Measurements from ENCODE around the gene ANAPC1. TPM values are rescaled to one million over a fixed set of nuclear protein-coding genes. Genes with fewer than 3 reads are reported as not detected.

The ANAPC1 gene
- total RNA-seq, 6 donors from 2014 or later = 26.8 to 47.1 (median 36.4) TPM

DNA sequence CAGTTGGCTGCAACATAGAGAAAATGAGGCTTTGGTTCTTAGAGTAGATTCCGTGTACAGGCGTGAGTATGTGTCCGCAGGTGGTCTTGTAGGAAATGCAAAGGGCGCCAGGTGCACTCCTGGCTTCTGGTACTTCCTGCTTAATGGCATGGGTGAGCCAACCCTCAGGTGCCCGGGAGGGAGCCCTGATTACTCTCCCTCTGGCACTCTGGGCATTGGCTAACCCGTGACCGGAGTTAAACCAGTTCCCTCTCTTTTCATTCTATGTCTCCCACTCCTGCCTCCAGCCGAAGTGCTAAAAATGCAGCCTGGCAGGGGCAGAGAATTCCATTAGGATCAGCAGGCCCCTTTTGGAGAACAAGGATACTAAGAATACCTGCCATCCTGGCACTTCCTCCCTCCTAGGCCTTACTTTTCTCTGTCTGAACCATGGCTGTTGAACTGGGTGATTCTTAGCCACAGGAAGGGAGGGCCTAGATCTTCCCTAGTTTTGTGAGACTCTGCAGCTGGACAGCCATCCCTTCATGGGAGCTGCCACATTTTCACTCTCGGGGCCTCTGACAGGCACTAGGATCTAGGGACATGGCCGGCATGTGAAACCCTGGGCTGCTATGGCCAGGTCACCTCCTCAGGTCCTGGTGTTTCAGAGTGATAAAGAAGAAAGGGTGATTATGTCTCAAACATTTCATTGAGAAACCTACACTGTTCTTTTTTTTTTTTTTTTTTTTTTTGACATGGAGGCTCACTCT lies 20.9 kb upstream of the ANAPC1 start:
- Histone ChIP-seq H3K4me1 (peaks cover 24 to 61% (median 50%) of the 10 kb centered on the region in 4 donors), H3K36me3 (no peaks in the 10 kb centered on the region), H3K27ac (peak overlapping the region; percentile 51 to 69 (median 62)), H3K4me3 (no peak overlapping the region), H3K27me3 (no peaks in the 10 kb centered on the region), H3K9me3 (no peaks in the 10 kb centered on the region)
- ATAC-seq (ENCODE audit: low FRiP score in 2 of 2) (peak in 1 of 2 donors; percentile 32), DNase-seq (peak in 1 of 2 donors; percentile 40)
- WGBS, 2 donors = 90 to 91% methylated on average over 10 of the region's 10 CpGs
- TF ChIP-seq POLR2A (IDR thresholded peaks at IDR 0.05) (no peak), EP300 (IDR thresholded peaks at IDR 0.05) (no peak), POLR2AphosphoS5 (IDR thresholded peaks at IDR 0.05) (no peak)
- TF ChIP-seq, protein P1, sequence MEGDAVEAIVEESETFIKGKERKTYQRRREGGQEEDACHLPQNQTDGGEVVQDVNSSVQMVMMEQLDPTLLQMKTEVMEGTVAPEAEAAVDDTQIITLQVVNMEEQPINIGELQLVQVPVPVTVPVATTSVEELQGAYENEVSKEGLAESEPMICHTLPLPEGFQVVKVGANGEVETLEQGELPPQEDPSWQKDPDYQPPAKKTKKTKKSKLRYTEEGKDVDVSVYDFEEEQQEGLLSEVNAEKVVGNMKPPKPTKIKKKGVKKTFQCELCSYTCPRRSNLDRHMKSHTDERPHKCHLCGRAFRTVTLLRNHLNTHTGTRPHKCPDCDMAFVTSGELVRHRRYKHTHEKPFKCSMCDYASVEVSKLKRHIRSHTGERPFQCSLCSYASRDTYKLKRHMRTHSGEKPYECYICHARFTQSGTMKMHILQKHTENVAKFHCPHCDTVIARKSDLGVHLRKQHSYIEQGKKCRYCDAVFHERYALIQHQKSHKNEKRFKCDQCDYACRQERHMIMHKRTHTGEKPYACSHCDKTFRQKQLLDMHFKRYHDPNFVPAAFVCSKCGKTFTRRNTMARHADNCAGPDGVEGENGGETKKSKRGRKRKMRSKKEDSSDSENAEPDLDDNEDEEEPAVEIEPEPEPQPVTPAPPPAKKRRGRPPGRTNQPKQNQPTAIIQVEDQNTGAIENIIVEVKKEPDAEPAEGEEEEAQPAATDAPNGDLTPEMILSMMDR (IDR thresholded peaks at IDR 0.05) = no peak

DNA sequence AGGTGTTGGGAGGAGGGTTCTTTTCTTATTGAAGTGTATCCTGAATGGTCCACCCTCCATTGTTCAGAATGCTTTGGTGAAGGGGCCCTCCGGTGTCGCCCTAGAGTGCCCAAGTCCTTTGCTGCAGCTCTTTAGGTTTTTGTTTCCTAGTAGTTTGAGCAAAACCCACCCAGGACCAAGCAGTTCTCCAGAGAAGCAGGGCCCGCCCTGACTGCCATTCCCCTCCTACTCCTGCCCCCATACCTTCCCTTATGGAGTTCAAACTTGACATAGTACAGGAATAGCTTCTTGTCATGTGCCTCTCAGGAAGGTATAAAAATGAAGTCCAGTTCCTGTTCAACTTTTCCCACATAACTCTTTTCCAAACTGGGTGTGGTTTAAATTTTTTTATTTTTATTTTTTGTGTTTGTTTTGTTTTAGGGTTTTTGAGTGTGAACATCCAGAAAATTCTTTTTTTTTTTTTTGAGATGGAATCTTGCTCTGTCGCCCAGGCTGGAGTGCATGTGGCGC lies 20.0 kb upstream of the ANAPC1 start:
- Histone ChIP-seq H3K36me3 (no peaks in the 10 kb centered on the region), H3K9me3 (no peaks in the 10 kb centered on the region), H3K4me3 (no peak overlapping the region), H3K27ac (peak overlapping the region in 2 of 4 donors; percentile 68 to 69), H3K4me1 (peaks cover 26 to 59% (median 51%) of the 10 kb centered on the region in 4 donors), H3K27me3 (no peaks in the 10 kb centered on the region)
- no peak for DNase-seq
- WGBS, 2 donors = 84 to 90% methylated on average over 5 of the region's 5 CpGs
- TF ChIP-seq, protein P1 (IDR thresholded peaks at IDR 0.05) = no peak
- TF ChIP-seq POLR2AphosphoS5 (IDR thresholded peaks at IDR 0.05) = no peak
- TF ChIP-seq POLR2A (IDR thresholded peaks at IDR 0.05) = no peak
- no peak for TF ChIP-seq EP300 (IDR thresholded peaks at IDR 0.05)
- no peak for ATAC-seq (ENCODE audit: low FRiP score in 2 of 2)

DNA sequence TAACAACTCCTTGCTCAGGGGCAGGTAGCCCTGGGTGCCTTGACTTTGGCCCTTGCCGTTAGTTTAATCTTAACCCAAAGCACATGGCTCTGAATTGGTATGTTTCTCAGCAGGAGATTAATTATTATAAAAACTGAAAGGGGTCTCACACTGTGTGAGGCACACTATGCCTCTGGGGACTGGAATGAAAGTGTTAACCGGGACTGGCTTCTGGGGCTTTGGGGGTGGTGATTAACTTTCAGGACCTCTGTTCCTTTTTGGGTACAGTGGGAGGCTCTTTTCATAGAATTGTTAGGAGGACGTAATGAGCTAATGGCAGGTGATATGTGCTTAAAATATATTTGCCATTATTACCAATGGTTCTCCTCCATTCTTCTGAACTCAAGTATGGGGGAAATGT lies 19.5 kb upstream of the ANAPC1 start:
- DNase-seq (no peak), ATAC-seq (ENCODE audit: low FRiP score in 2 of 2) (no peak)
- Histone ChIP-seq H3K9me3 (no peaks in the 10 kb centered on the region), H3K27me3 (no peaks in the 10 kb centered on the region), H3K4me1 (peaks cover 26 to 55% (median 48%) of the 10 kb centered on the region in 4 donors), H3K36me3 (no peaks in the 10 kb centered on the region), H3K4me3 (no peak overlapping the region), H3K27ac (peak overlapping the region in 1 of 4 donors; percentile 9)
- no peak for TF ChIP-seq POLR2A (IDR thresholded peaks at IDR 0.05)
- WGBS, 2 donors = 73 to 93% methylated on average over 3 of the region's 3 CpGs

DNA sequence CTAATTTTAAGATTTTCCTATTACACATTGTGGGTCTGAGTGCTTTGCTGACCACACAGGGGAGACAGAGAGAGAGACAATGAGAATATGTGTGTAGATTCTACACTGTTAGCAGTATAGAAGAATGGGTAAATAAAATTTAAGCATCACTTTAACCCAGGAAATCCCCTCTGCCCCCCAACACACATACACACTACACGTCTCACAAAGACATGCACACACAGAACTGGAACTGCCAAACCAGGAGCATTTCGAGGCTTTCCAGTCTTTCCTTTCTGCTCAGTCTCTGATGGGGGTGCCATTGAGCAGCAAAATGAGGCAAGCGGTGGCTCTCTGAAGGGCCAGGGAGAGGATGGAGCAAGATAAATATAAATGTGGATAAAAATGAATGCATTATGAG lies 16.9 kb upstream of the ANAPC1 start:
- Histone ChIP-seq H3K36me3 (no peaks in the 10 kb centered on the region), H3K4me1 (peaks cover 18 to 43% (median 38%) of the 10 kb centered on the region in 4 donors), H3K27ac (peak overlapping the region in 3 of 4 donors; percentile 11 to 92 (median 27)), H3K4me3 (peak overlapping the region in 2 of 4 donors; percentile 66 to 94), H3K9me3 (no peaks in the 10 kb centered on the region), H3K27me3 (no peaks in the 10 kb centered on the region)
- TF ChIP-seq EP300 (IDR thresholded peaks at IDR 0.05) = no peak
- TF ChIP-seq, protein P1 (IDR thresholded peaks at IDR 0.05) = peak in 4 of 6 experiments; percentile 17 to 29 (median 20)
- WGBS, 2 donors = 4 to 14% methylated on average over 3 of the region's 3 CpGs
- DNase-seq = peak in 1 of 2 donors; percentile 60
- no peak for ATAC-seq (ENCODE audit: low FRiP score in 2 of 2)

DNA sequence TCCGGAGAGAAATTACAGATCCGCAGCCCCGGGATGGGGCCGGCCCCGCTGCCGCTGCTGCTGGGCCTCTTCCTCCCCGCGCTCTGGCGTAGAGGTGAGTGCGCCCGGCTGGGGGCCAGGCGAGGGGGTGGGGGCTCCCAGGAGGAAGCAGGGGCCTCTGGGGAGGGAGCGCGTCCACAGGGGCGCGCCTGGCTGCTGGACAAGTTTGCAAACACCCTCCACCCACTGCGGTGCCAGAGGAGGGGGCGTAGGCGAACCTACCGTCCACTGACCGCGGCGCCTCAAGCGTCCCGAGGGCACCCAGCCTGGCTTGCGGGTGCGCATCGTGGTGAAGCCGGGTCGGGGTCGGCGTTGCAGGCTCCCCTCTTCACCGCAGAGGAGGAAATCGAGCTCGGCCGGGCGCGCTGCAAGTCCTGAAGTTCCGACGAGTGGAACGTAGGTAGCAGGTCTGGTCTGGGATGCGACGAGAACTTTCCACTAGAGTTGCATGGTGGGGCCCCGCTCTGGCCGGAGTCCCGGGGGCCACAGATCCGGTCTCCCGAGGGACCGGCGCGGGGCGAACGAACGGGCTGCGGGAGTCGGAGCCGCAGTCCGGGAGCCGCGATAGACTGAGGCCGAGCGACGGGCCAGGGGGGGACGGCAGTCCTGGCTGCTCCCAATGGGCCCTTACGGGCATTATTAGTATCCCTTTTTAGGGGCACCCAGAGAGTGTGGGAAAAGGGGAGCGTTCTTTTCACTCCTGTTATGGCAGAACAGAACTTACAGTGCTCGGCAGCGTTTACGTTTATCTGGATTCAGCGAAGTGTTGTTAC lies 14.9 kb upstream of the ANAPC1 start:
- peak; percentile 25 to 53 for ATAC-seq (ENCODE audit: low FRiP score in 2 of 2)
- peak in 1 of 2 donors; percentile 41 for DNase-seq
- TF ChIP-seq POLR2A (IDR thresholded peaks at IDR 0.05) = peak in 1 of 4 donors; percentile 68
- no peak for TF ChIP-seq EP300 (IDR thresholded peaks at IDR 0.05)
- TF ChIP-seq, protein P1 (IDR thresholded peaks at IDR 0.05) = peak in 1 of 6 experiments; percentile 10

More for the DNA sequence above, 14.9 kb upstream of the ANAPC1 start:
- H3K27me3 ChIP-seq = no peaks in the 10 kb centered on the region
- H3K4me1 ChIP-seq = peaks cover 14 to 28% (median 27%) of the 10 kb centered on the region in 4 donors
- peak overlapping the region; percentile 79 to 92 (median 85) for H3K27ac ChIP-seq
- H3K4me3 ChIP-seq = peak overlapping the region; percentile 66 to 94 (median 75)
- no peaks in the 10 kb centered on the region for H3K36me3 ChIP-seq
- 0 to 1% methylated on average over 6 to 32 of the region's 70 CpGs for WGBS, 2 donors
- no peaks in the 10 kb centered on the region for H3K9me3 ChIP-seq
